Naive B cell (primary cell): ENCODE results near the gene EXOC3. TPM values are rescaled to one million over a fixed set of nuclear protein-coding genes. Genes with fewer than 3 reads are reported as not detected.
"Not testable (repeated sequence)": the region's sequence is repeated elsewhere in the genome, so short reads cannot be mapped to it uniquely, and the experiment has no call there.

Experiments
- ATAC-seq, 2 donors: fragments of 150-1000 bp; cut with Tn5 transposase; 2 replicates each; pipeline ENCODE4 v1.10.0; 2021; ENCODE audit warnings: low read depth in 2 of 2, mild to moderate bottlenecking in 2 of 2, moderate library complexity in 2 of 2
- DNase-seq: peaks from one replicate; pipeline ENCODE4 v3.0.0; 2022
- H3K27ac Mint-ChIP-seq, 6 donors: one replicate each; pipeline ENCODE4 v1.8.0; 2020 to 2022; ENCODE audit warnings: mild to moderate bottlenecking in 6 of 6, mixed read lengths in 6 of 6, moderate library complexity in 5 of 6, inconsistent platforms in 2 of 6
- H3K27me3 Mint-ChIP-seq, 3 donors: one replicate each; pipeline ENCODE4 v1.8.0; 2021 to 2022; ENCODE audit warnings: mixed read lengths in 3 of 3, mild to moderate bottlenecking in 1 of 3
- H3K36me3 Mint-ChIP-seq, 2 donors: one replicate each; pipeline ENCODE4 v1.8.0; 2020 to 2022; ENCODE audit warnings: mixed read lengths in 2 of 2, inconsistent platforms in 1 of 2, mild to moderate bottlenecking in 1 of 2
- H3K4me1 Mint-ChIP-seq, 3 donors: one replicate each; pipeline ENCODE4 v1.8.0; 2020 to 2022; ENCODE audit warnings: mixed read lengths in 3 of 3, inconsistent platforms in 1 of 3, mild to moderate bottlenecking in 1 of 3, moderate library complexity in 1 of 3
- H3K4me3 Mint-ChIP-seq, 8 donors: one replicate each; pipeline ENCODE4 v1.8.0; 2020 to 2022; ENCODE audit warnings: mild to moderate bottlenecking in 8 of 8, mixed read lengths in 8 of 8, moderate library complexity in 8 of 8, inconsistent platforms in 2 of 8
- H3K9me3 Mint-ChIP-seq, 7 donors: one replicate each; pipeline ENCODE4 v1.8.0; 2020 to 2022; ENCODE audit warnings: mixed read lengths in 7 of 7, mild to moderate bottlenecking in 5 of 7, inconsistent platforms in 2 of 7, moderate library complexity in 1 of 7
- polyA plus RNA-seq, 6 donors: library from polyadenylated mRNA; unstranded; fragments of 300-500 nt; fragmentation: Illumina TruSeq; gene quantifications; one replicate each; pipeline ENCODE4 v1.2.3, GENCODE V29; 2021; ENCODE audit warnings: low read depth in 6 of 6

Gene EXOC3
- polyA plus RNA-seq, 6 donors from 2014 or later, result 18.8 to 36.1 (median 22.9) TPM

- ATAC-seq (no peak), DNase-seq (no peak)
- Mint-ChIP-seq H3K27me3 (peaks cover 0 to 33% (median 29%) of the 10 kb centered on the region in 3 donors), H3K4me3 (peak overlapping the region; percentile 79 to 91 (median 82)), H3K4me1 (peaks cover 21 to 43% (median 27%) of the 10 kb centered on the region in 3 donors), H3K27ac (peak overlapping the region in 5 of 6 donors; percentile 33 to 70 (median 65)), H3K36me3 (no peaks in the 10 kb centered on the region), H3K9me3 (no peaks in the 10 kb centered on the region)
Measured at GRCh38 chr5:472076-472655, 29.2 kb downstream of the EXOC3 start.

DNA sequence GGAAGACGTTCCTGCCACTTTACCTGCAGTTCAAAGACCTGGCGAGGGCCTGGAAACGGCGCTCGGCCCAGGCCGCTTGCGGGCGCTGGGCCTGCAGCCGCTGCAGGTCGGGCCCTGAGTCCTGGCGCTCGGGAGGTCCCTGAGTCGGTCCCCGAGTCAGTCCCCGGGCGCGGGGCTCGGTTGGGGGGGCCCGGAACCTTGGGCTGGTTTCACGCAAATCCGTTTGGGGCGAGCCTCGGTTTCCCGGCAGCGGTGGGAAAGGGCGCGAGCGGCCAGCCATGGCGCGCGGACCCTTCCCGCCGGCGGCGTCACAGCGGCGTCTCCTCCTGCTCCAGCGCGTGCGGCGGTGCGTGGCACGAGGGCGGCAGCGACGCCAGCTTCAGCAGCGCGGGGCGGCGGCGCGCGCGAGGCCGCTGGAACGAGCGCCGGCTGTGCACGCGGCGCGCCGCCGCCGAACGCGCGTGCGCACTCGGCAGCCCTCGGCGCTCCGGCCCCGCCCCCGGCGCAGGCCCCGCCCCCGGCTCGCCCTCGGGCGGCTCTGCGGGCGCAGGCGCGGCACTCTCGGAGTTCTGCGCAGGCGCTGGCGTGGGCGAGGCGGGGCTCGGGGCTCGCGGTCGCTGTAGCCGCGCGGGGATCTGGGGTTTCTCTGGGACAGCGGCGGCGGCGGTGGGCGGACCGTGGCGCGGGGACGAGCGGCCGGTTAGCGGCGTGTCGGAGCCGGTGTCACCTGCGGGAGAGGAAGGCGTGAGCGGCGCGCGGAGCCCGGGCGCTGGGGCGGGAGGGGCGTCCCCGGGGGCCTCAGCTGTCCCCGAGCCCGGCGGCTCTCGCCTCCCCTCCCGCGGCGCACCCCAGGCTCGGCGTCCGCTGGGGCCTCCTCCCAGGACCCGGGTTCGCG is 29.9 kb downstream of the EXOC3 start:
- ATAC-seq, result peak; percentile 76 to 77
- peak overlapping the region in 2 of 6 donors; percentile 65 to 69 for H3K27ac Mint-ChIP-seq
- peak overlapping the region; percentile 79 to 91 (median 84) for H3K4me3 Mint-ChIP-seq
- peaks cover 0 to 41% (median 37%) of the 10 kb centered on the region in 3 donors for H3K27me3 Mint-ChIP-seq
- no peaks in the 10 kb centered on the region for H3K36me3 Mint-ChIP-seq
- no peaks in the 10 kb centered on the region for H3K9me3 Mint-ChIP-seq
- peak; percentile 90 for DNase-seq
- peaks cover 21 to 43% (median 27%) of the 10 kb centered on the region in 3 donors for H3K4me1 Mint-ChIP-seq

DNA sequence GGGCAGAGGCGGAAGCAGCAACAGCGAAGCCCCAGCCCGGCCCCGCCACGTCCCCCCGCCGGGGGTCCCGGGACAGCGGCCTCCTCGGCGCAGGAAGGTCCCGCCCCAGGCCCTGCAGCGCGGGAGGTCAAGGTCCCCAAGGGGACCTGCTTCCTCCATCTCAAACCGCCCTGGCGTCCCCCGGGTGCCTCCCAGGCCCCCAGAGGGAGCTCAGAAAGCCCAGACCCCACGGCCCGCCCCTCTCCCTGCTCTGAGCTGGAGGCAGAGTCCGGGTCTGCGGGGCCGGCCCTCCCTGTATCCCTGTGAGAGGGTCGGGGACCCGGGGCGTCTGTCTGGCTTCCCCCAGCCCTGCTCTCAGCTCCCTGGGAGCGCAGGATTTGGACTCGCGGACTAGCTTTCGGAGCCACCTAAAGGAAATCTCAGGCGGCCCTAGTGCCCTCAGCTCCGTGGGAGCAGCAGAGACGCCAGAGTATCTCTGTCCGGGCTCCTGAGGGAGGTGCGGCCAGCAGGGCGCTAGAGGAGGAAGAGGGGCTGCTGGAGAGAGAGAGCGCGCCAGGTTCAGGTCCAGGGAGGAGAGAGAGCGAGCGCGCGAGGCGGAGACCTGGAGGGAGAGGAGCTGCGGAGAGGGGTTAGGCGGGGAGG is 30.7 kb downstream of the EXOC3 start:
- Mint-ChIP-seq H3K27ac (peak overlapping the region in 2 of 6 donors; percentile 46 to 82), H3K4me3 (peak overlapping the region; percentile 81 to 93 (median 87)), H3K4me1 (peaks cover 21 to 44% (median 27%) of the 10 kb centered on the region in 3 donors), H3K9me3 (no peaks in the 10 kb centered on the region), H3K36me3 (no peaks in the 10 kb centered on the region), H3K27me3 (peaks cover 0 to 48% (median 38%) of the 10 kb centered on the region in 3 donors)
- DNase-seq, result peak; percentile 33
- peak; percentile 8 to 12 for ATAC-seq

GRCh38 chr5:474232-474839 is 31.4 kb downstream of the EXOC3 start:
- H3K36me3 Mint-ChIP-seq, ATAC-seq, DNase-seq, H3K9me3 Mint-ChIP-seq: not testable (repeated sequence)
- H3K27ac Mint-ChIP-seq, result peak overlapping the region in 1 of 6 donors; percentile 46
- peaks cover 21 to 43% (median 27%) of the 10 kb centered on the region in 3 donors for H3K4me1 Mint-ChIP-seq
- peaks cover 0 to 55% (median 38%) of the 10 kb centered on the region in 3 donors for H3K27me3 Mint-ChIP-seq
- H3K4me3 Mint-ChIP-seq, result peak overlapping the region; percentile 66 to 90 (median 82)

DNA sequence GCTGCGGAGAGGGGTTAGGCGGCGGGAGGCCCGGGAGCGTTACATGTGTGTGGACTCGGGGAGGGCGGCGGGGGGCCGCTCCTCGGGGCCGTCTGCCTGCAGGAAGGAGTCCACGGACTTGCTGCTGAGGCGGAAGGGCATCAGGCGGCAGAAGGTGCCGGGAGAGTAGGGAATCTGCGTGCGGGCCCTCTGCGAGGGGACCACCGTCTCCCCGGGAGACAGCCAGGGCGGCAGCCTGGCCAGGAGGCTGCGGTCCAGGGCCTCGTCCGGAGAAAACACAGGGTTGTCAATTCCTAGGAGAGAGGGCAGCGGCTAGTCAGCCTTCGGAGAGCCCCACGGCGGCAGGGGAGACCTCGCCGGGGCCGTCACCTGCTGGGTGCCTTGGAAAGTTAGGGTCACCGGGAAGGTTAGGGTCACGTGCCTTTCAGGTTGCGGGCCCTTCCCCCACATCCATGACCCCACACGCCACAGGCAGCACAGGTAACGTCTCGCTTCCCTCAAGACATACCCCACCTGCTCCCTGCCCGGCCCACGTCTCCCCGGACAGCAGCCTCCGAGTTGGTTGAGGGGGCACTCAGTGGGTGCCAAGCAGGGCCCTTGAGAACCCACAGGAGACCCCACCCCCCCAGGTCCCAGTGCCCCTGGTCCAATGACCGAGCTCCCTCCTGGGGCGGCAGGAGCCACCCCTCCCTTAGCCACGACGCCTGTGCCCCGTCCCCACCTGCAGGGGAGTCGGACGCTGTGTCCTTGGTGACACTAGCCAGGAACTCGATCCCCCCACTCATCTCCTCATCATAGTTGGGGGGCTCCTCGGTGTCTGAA is 32.1 kb downstream of the EXOC3 start:
- Mint-ChIP-seq H3K27me3 (peaks cover 0 to 62% (median 38%) of the 10 kb centered on the region in 3 donors), H3K4me1 (peaks cover 21 to 36% (median 22%) of the 10 kb centered on the region in 3 donors), H3K4me3 (peak overlapping the region; percentile 65 to 90 (median 76)), H3K27ac (peak overlapping the region in 2 of 6 donors; percentile 10 to 32), H3K9me3 (no peaks in the 10 kb centered on the region), H3K36me3 (no peaks in the 10 kb centered on the region)
- ATAC-seq, result no peak
- DNase-seq, result no peak

- no peaks in the 10 kb centered on the region for H3K36me3 Mint-ChIP-seq
- peaks cover 0 to 69% (median 38%) of the 10 kb centered on the region in 3 donors for H3K27me3 Mint-ChIP-seq
- peaks cover 16 to 32% (median 21%) of the 10 kb centered on the region in 3 donors for H3K4me1 Mint-ChIP-seq
- DNase-seq (no peak), ATAC-seq (no peak)
- H3K9me3 Mint-ChIP-seq, result no peaks in the 10 kb centered on the region
- H3K27ac Mint-ChIP-seq, result peak overlapping the region in 1 of 6 donors; percentile 10
- peak overlapping the region in 5 of 8 donors; percentile 51 to 81 (median 58) for H3K4me3 Mint-ChIP-seq
Measured at GRCh38 chr5:475704-476101, 32.7 kb downstream of the EXOC3 start.

DNA sequence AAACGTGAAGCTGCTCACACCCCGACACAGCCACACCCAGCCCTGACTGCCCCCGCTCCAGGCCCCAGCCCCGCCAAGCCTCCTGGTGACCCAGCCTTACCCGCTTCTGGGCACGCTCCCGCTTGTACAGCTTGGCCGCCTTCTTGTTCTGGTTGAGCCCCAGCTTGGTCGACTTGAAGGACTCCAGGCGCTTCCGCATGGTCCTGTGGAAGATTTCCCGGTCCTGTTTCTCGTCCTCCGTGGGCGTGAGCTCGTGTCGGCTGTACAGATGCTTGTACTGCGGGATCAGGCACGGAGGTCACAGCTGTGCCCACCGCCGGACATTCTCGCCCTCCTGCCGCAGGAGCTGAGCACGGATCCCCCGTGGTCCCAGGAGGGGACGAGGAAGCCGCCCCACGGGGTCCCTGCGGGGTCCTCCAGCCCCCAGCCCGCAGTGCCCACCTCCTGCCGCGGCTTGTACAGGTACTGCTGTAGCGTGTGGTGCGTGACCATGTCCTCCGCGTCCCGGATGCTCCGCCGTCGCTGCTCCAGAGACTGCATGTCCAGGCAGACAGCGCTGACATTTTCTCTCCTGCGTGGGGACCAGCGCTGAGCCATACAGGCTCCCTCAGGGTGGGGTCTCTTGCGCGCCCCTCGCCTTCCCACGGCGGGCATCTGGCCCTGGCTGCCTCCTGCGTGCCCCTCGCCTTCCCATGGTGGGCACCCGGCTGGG is 33.3 kb downstream of the EXOC3 start:
- Mint-ChIP-seq H3K27ac (no peak overlapping the region), H3K4me1 (peaks cover 10 to 26% (median 17%) of the 10 kb centered on the region in 3 donors), H3K36me3 (no peaks in the 10 kb centered on the region), H3K9me3 (no peaks in the 10 kb centered on the region), H3K4me3 (peak overlapping the region in 5 of 8 donors; percentile 9 to 58 (median 29)), H3K27me3 (peaks cover 1 to 74% (median 38%) of the 10 kb centered on the region in 3 donors)
- no peak for DNase-seq
- no peak for ATAC-seq

GRCh38 chr5:476814-477175 is 33.8 kb downstream of the EXOC3 start:
- peak overlapping the region in 2 of 8 donors; percentile 35 to 53 for H3K4me3 Mint-ChIP-seq
- peaks cover 5 to 21% (median 12%) of the 10 kb centered on the region in 3 donors for H3K4me1 Mint-ChIP-seq
- peaks cover 5 to 78% (median 38%) of the 10 kb centered on the region in 3 donors for H3K27me3 Mint-ChIP-seq
- no peaks in the 10 kb centered on the region for H3K36me3 Mint-ChIP-seq
- ATAC-seq (no peak), DNase-seq (no peak)
- H3K27ac Mint-ChIP-seq, result no peak overlapping the region
- H3K9me3 Mint-ChIP-seq, result no peaks in the 10 kb centered on the region

- no peaks in the 10 kb centered on the region for H3K36me3 Mint-ChIP-seq
- peak overlapping the region in 2 of 8 donors; percentile 35 to 52 for H3K4me3 Mint-ChIP-seq
- no peak for DNase-seq
- no peak for ATAC-seq
- H3K27ac Mint-ChIP-seq, result no peak overlapping the region
- H3K9me3 Mint-ChIP-seq, result no peaks in the 10 kb centered on the region
- H3K27me3 Mint-ChIP-seq, result peaks cover 5 to 79% (median 38%) of the 10 kb centered on the region in 3 donors
- peaks cover 2 to 18% (median 8%) of the 10 kb centered on the region in 3 donors for H3K4me1 Mint-ChIP-seq
Measured at GRCh38 chr5:477247-477646, 34.3 kb downstream of the EXOC3 start.

DNA sequence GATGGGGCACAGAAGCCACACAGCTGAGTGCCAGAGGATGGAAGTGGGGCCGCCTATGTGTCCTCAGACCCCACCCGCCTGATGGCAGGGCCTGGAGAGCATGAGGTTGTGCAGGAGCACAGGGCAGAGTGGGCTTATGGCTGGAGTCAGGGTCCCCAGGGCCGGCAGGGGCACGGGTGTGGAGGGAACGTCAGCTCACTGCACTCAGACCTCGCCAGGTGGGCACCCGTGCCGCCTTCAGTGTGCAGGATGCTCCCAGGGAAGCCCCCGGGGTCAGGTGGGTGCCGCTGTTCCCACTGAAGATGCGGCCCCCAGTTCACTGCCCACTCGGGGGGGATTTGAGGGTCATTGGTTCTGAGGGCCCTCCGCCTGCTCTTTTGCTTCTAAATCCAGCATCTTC is 34.9 kb downstream of the EXOC3 start:
- peaks cover 5 to 85% (median 38%) of the 10 kb centered on the region in 3 donors for H3K27me3 Mint-ChIP-seq
- H3K36me3 Mint-ChIP-seq, result no peaks in the 10 kb centered on the region
- no peak overlapping the region for H3K27ac Mint-ChIP-seq
- DNase-seq (no peak), ATAC-seq (no peak)
- no peaks in the 10 kb centered on the region for H3K9me3 Mint-ChIP-seq
- peaks cover 2 to 18% (median 8%) of the 10 kb centered on the region in 3 donors for H3K4me1 Mint-ChIP-seq
- peak overlapping the region in 1 of 8 donors; percentile 52 for H3K4me3 Mint-ChIP-seq

DNA sequence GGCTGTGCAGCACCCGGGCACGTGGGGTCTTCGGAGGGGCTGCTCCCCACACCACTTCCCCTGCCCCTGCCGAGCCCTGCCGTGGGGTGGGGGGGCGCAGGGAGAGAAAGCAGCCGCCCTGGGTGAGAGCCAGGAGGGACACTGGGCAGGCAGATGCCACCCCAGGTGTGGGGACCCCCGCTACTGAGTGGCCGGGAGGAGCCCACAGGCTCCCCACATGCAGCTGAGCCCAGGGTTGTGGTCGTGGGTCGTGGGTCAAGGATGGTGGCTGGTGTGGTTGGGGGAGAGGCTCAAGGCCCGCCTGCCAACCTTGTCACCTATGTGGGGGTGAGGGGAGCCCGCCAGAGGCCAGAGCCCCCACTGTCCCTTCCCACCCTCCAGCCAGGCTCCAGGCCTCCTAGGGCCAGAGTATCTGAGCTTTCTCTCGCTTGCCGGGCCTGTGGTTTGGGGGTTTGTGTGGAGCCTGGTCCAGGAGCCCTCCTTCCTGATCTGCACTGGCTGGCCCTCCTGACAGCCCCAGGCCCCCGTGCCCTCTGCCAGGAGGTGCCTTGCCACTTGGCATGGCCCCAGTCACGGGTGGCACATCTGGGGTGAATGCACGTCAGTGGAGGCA is 35.5 kb downstream of the EXOC3 start:
- Mint-ChIP-seq H3K36me3 (no peaks in the 10 kb centered on the region), H3K4me3 (peak overlapping the region in 1 of 8 donors; percentile 35), H3K4me1 (peaks cover 2 to 18% (median 8%) of the 10 kb centered on the region in 3 donors), H3K9me3 (no peaks in the 10 kb centered on the region), H3K27me3 (peaks cover 5 to 90% (median 38%) of the 10 kb centered on the region in 3 donors), H3K27ac (no peak overlapping the region)
- ATAC-seq (no peak), DNase-seq (no peak)
